ENCODE results near the gene UTS2R. TPM values are rescaled to one million over a fixed set of nuclear protein-coding genes. Genes with fewer than 3 reads are reported as not detected.

UTS2R gene
- total RNA-seq, 2 donors from 2014 or later: not detected

GRCh38 chr17:82334622-82335394, 36.8 kb upstream of the UTS2R start:
- no peaks in the 10 kb centered on the region for H3K36me3 ChIP-seq (replicated peaks in 1 of 2; ENCODE audit: insufficient read depth in 1 of 2, low read depth in 2 of 2)
- 29 to 35% methylated on average over 16 of the region's 16 CpGs for WGBS, 2 donors
- peaks cover 66% of the 10 kb centered on the region for H3K4me1 ChIP-seq
- ATAC-seq (peak; percentile 37), DNase-seq (peak in 1 of 4 donors; percentile 21)
- peak overlapping the region; percentile 35 to 83 (median 79) for H3K27ac ChIP-seq
- H3K27me3 ChIP-seq: no peaks in the 10 kb centered on the region
- intact Hi-C loops (cut with DNase I): no loop called here
- H3K9me3 ChIP-seq: no peaks in the 10 kb centered on the region
- peak overlapping the region in 1 of 2 donors; percentile 3 for H3K4me3 ChIP-seq
- TF ChIP-seq POLR2A (IDR thresholded peaks at IDR 0.05): peak in 2 of 3 donors; percentile 33 to 35
- TF ChIP-seq, protein P1, sequence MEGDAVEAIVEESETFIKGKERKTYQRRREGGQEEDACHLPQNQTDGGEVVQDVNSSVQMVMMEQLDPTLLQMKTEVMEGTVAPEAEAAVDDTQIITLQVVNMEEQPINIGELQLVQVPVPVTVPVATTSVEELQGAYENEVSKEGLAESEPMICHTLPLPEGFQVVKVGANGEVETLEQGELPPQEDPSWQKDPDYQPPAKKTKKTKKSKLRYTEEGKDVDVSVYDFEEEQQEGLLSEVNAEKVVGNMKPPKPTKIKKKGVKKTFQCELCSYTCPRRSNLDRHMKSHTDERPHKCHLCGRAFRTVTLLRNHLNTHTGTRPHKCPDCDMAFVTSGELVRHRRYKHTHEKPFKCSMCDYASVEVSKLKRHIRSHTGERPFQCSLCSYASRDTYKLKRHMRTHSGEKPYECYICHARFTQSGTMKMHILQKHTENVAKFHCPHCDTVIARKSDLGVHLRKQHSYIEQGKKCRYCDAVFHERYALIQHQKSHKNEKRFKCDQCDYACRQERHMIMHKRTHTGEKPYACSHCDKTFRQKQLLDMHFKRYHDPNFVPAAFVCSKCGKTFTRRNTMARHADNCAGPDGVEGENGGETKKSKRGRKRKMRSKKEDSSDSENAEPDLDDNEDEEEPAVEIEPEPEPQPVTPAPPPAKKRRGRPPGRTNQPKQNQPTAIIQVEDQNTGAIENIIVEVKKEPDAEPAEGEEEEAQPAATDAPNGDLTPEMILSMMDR (IDR thresholded peaks at IDR 0.05): no peak

DNA sequence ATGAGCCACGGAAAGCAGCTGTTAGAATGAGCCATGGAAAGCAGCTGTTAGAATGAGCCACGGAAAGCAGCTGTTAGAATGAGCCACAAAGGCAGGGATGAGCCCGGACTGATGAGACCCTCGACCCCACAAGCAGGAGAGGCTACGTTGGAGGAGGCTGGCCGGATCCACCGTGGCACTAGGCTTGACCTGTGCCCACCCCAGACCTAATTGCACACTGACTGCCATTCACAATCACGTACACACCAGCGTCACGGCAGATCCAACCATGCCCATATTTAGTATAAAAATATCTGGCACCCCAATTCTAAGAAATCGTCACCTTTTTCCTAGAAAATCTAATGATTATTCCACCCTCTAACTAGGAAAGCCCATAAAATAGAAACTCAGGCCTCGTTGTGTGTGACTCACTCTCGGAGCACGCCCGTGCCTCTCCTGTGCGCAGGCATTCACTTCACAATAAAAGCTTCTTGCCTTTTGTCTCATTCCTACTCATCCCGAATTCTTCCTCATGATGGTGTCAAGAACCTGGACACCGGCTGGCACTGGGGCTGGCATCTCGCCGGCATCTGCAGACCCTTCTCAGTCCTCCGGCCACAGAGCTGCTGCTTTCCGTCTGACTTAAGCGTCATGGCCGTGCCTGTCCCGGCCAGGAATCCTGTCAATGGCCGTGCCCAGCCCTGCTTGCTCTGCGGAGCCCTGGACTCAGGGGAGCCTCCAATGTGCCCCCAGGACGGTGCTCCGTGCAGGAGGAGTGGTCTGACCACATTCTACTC, 32.5 kb upstream of the UTS2R start:
- DNase-seq (peak in 3 of 4 donors; percentile 38 to 59 (median 55)), ATAC-seq (peak; percentile 66)
- Histone ChIP-seq H3K27me3 (no peaks in the 10 kb centered on the region), H3K4me1 (peaks cover 39% of the 10 kb centered on the region), H3K9me3 (no peaks in the 10 kb centered on the region), H3K27ac (peak overlapping the region; percentile 25 to 73 (median 55)), H3K36me3 (replicated peaks in 1 of 2; ENCODE audit: insufficient read depth in 1 of 2, low read depth in 2 of 2) (no peaks in the 10 kb centered on the region), H3K4me3 (no peak overlapping the region)
- peak in 2 of 3 donors; percentile 19 to 30 for TF ChIP-seq POLR2A (IDR thresholded peaks at IDR 0.05)
- TF ChIP-seq, protein P1 (IDR thresholded peaks at IDR 0.05): no peak
- intact Hi-C loops (cut with DNase I): no loop called here
- 33 to 36% methylated on average over 25 to 29 of the region's 29 CpGs for WGBS, 2 donors

DNA sequence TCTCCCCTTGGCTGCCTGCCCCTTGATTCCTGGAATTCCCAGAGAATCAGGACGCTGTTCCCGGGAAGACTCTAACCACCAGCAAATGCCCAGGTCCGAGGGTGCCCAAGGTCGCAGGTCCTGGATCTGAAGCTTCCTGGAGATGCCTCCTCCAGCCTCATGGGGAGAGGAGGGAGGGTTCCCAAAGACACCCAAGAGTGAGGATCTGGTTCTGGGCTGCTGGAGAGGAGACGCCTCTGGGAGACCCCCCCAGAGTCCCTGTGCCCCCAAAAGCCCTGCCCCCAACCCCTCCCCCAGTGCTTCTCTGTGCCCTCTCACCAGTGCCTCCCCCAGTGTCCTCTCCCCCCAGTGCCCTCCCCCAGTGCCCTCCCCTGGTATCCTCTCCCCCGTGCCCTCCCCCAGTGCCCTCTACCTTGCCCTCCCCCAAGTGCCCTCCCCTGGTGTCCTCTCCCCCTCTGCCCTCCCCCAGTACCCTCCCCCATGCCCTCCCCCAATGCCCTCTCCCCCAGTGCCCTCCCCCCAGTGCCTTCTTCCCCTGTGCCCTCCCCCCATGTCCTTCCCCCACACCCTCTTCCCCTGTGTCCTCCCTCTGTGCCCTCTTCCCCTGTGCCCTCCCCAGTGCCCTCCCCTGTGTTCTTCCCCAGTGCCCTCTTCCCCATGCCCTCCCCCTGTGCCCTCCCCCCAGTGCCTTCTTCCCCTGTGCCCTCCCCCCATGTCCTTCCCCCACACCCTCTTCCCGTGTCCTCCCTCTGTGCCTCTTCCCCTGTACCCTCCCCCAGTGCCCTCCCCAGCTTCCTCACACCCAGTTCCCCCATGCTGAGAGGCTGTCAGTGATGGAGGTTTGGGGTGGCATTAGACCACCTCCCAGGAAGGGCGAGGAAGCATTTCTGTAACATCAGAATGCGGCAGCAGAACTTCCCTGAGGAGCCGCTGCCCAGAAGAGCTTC, 31.7 kb upstream of the UTS2R start:
- DNase-seq (peak in 1 of 4 donors; percentile 46), ATAC-seq (peak; percentile 37)
- 37 to 91% methylated on average over 3 to 8 of the region's 10 CpGs for WGBS, 2 donors
- H3K36me3 ChIP-seq (replicated peaks in 1 of 2; ENCODE audit: insufficient read depth in 1 of 2, low read depth in 2 of 2): no peaks in the 10 kb centered on the region
- no peaks in the 10 kb centered on the region for H3K27me3 ChIP-seq
- H3K4me1 ChIP-seq: peaks cover 30% of the 10 kb centered on the region
- H3K9me3 ChIP-seq: no peaks in the 10 kb centered on the region
- peak overlapping the region; percentile 25 to 73 (median 55) for H3K27ac ChIP-seq
- intact Hi-C loops (cut with DNase I): no loop called here
- no peak overlapping the region for H3K4me3 ChIP-seq
- no peak for TF ChIP-seq POLR2A (IDR thresholded peaks at IDR 0.05)

DNA sequence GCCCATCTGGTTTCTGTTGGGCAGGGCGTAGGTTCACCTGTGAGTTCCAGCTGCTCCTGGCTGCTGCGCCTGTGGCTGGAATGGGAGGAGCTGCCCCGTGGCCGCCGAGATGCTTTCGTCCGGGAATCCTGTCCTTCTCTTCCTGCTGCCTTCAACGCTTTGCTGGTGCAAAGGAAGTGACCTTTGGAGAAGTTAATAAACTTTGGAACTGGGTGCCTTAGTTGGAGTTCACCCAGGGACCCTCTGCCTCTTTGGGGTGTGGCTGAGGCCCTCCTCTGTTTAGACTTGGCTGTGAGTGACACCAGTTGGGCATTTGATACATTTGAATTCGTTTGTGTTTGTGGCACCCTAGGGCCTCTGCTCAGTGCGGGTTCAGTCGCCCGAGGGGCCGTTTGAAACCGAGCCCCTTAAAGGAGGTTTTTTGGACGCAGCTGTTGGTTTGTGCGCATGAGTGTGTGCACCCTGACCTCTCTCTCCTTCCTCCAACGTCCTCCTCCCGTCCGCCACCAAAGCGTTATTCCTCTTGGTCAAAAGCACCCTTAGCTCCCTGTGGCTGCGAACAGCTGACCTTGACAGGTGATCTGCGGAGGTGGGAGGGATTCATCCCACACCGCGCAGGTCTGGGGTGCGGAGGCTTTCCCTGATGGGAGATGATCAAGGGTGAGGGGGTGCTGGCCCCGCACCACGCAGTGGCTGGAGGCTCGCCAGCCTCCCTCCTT, 29.0 kb upstream of the UTS2R start:
- H3K4me3 ChIP-seq: no peak overlapping the region
- peaks cover 17% of the 10 kb centered on the region for H3K4me1 ChIP-seq
- H3K36me3 ChIP-seq (replicated peaks in 1 of 2; ENCODE audit: insufficient read depth in 1 of 2, low read depth in 2 of 2): no peaks in the 10 kb centered on the region
- no peaks in the 10 kb centered on the region for H3K27me3 ChIP-seq
- intact Hi-C loops (cut with DNase I): no loop called here
- 71 to 72% methylated on average over 22 to 27 of the region's 28 CpGs for WGBS, 2 donors
- no peak overlapping the region for H3K27ac ChIP-seq
- DNase-seq: no peak
- H3K9me3 ChIP-seq: no peaks in the 10 kb centered on the region
- ATAC-seq: no peak
- TF ChIP-seq POLR2A (IDR thresholded peaks at IDR 0.05): no peak
- TF ChIP-seq, protein P1 (IDR thresholded peaks at IDR 0.05): no peak

Measured in body of pancreas (tissue), 4 donors.